Nephron progenitor cell (in vitro differentiated cells): ENCODE measurements around the gene PLP2.
"Not testable (repeated sequence)": the region's sequence is repeated elsewhere in the genome, so short reads cannot be mapped to it uniquely, and the experiment has no call there.

Source experiments
- DNase-seq: peaks from one replicate; pipeline ENCODE4 v3.0.0; 2021
- H3K27ac Mint-ChIP-seq: 2 replicates; pipeline ENCODE4 v1.8.0; 2021; ENCODE audit warnings: mild to moderate bottlenecking, moderate library complexity, mixed read lengths
- H3K27me3 Mint-ChIP-seq: 2 replicates; pipeline ENCODE4 v1.8.0; 2021; ENCODE audit warnings: mild to moderate bottlenecking, low read depth, mixed read lengths; ENCODE audit not compliant: poor library complexity
- H3K36me3 Mint-ChIP-seq: 2 replicates; pipeline ENCODE4 v1.8.0; 2021; ENCODE audit warnings: low read depth, mixed read lengths
- H3K4me1 Mint-ChIP-seq: 2 replicates; pipeline ENCODE4 v1.8.0; 2021; ENCODE audit warnings: mixed read lengths
- H3K4me3 Mint-ChIP-seq: 2 replicates; pipeline ENCODE4 v1.8.0; 2021; ENCODE audit warnings: mild to moderate bottlenecking, moderate library complexity, mixed read lengths
- H3K9me3 Mint-ChIP-seq: 2 replicates; pipeline ENCODE4 v1.8.0; 2021; ENCODE audit warnings: mild to moderate bottlenecking, moderate library complexity, mixed read lengths
- TF ChIP-seq, protein P1 (sequence below): fragments of 200-600 bp; sonication (generic); IDR thresholded peaks from 2 replicates; pipeline ENCODE4 v1.5.0; 2021; ENCODE audit warnings: antibody characterized with exemption

PLP2 gene, protein sequence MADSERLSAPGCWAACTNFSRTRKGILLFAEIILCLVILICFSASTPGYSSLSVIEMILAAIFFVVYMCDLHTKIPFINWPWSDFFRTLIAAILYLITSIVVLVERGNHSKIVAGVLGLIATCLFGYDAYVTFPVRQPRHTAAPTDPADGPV

DNA sequence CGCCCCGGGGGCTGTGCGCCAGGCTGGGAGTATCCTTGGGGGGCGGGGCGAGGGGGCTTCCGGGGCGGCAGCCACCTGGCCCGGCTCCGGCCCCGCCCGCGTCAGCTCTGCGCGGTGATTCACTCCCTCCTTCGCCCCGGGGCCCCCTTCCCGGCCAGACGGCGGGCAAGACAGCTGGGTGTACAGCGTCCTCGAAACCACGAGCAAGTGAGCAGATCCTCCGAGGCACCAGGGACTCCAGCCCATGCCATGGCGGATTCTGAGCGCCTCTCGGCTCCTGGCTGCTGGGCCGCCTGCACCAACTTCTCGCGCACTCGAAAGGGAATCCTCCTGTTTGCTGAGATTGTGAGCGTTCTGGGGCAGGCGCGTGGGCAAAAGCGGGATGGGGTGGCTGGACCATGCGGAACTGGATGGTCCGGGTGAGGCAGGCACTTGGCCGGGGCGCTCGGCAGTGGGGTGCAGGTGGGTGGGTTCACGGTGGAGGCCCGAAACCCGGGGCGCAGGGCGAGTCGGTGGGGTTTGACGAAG is at the start of gene PLP2:
Gene PLP2 (plus strand): TSS at position 147 of the 528 bp plus-strand sequence. CDS start 103 bp downstream, at position 250.
- TF ChIP-seq, protein P1, sequence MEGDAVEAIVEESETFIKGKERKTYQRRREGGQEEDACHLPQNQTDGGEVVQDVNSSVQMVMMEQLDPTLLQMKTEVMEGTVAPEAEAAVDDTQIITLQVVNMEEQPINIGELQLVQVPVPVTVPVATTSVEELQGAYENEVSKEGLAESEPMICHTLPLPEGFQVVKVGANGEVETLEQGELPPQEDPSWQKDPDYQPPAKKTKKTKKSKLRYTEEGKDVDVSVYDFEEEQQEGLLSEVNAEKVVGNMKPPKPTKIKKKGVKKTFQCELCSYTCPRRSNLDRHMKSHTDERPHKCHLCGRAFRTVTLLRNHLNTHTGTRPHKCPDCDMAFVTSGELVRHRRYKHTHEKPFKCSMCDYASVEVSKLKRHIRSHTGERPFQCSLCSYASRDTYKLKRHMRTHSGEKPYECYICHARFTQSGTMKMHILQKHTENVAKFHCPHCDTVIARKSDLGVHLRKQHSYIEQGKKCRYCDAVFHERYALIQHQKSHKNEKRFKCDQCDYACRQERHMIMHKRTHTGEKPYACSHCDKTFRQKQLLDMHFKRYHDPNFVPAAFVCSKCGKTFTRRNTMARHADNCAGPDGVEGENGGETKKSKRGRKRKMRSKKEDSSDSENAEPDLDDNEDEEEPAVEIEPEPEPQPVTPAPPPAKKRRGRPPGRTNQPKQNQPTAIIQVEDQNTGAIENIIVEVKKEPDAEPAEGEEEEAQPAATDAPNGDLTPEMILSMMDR = no peak
- Mint-ChIP-seq H3K4me1 (peaks cover 14% of the 10 kb centered on the region), H3K36me3 (peaks cover 24% of the 10 kb centered on the region), H3K27ac (no peak within 1 kb of the TSS), H3K27me3 (peaks cover 58% of the 10 kb centered on the region), H3K4me3 (peak within 1 kb of the TSS; percentile 76), H3K9me3 (peaks cover 63% of the 10 kb centered on the region)
- peak; percentile 27 for DNase-seq

DNA sequence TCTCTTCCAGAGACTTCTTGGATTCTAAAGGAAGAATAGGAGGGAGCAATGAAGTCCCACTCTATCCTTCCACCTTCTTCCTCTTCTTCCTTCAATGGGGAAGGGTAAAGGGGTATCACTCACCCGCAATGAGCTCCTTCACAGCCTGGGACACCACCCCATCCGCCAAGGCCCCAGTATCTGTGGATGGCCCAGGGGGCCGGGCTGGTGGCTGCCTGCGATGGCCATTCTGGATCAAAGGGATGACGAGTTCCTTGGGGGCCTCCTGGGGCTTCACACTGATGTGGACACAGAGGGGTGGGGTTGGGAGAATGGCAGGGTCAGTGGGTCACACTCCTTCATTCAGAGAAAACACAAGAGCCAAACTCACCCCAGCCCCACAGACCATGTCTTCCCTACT is 49.2 kb upstream of the PLP2 start:
- TF ChIP-seq, protein P1 = no peak
- Mint-ChIP-seq H3K36me3 (peaks cover 39% of the 10 kb centered on the region), H3K4me1 (peaks cover 15% of the 10 kb centered on the region), H3K4me3 (peak overlapping the region; percentile 97), H3K27me3 (no peaks in the 10 kb centered on the region), H3K9me3 (peaks cover 57% of the 10 kb centered on the region), H3K27ac (peak overlapping the region; percentile 99)
- no peak for DNase-seq

DNA sequence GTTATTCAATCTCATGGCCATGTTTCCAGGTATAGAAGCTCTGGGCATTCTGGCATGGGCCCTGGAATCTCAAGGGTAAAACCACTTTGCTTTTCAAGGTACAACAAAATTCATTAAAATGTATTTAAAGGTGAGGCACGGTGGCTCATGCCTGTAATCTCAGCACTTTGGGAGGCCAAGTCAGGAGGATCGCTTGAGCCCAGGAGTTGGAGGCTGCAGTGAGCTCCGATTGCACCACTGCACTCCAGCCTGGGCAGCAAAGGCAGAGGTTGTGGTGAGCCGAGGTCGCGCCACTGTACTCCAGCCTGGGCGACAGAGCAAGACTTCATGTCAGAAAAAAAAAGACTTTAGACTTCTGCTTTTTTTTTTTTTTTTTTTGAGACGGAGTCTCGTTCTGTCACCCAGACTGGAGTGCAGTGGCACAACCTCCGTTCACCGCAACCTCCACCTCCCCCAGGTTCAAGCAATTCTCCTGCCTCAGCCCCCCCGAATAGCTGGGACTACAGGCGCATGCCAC is 43.9 kb upstream of the PLP2 start:
- not testable (repeated sequence) for H3K27me3 Mint-ChIP-seq, DNase-seq, H3K4me3 Mint-ChIP-seq, H3K36me3 Mint-ChIP-seq, H3K4me1 Mint-ChIP-seq, H3K27ac Mint-ChIP-seq
- H3K9me3 Mint-ChIP-seq = peaks cover 42% of the 10 kb centered on the region

DNA sequence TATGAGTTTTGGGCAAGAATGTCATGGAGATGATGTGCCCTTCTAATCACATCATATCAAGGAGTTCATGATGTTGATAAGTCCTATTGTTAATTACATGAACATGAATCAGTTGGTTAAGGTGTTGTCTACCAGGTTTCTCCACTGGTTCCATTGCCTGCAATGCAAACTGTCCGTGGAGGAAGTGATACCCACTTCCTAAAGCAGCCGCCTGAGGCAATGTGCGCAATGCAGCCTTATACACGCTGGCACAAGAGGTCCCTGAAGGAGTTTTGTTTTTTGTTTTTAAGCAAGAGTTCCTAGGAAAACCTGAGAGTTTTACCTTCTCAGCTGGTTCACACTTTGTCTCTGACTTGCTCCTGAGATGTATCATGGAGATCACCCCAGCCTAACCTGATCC is 42.3 kb upstream of the PLP2 start:
- no peak for DNase-seq
- peaks cover 5% of the 10 kb centered on the region for H3K27me3 Mint-ChIP-seq
- no peaks in the 10 kb centered on the region for H3K4me1 Mint-ChIP-seq
- peaks cover 34% of the 10 kb centered on the region for H3K9me3 Mint-ChIP-seq
- H3K36me3 Mint-ChIP-seq = no peaks in the 10 kb centered on the region
- TF ChIP-seq, protein P1 = no peak
- no peak overlapping the region for H3K27ac Mint-ChIP-seq
- no peak overlapping the region for H3K4me3 Mint-ChIP-seq

DNA sequence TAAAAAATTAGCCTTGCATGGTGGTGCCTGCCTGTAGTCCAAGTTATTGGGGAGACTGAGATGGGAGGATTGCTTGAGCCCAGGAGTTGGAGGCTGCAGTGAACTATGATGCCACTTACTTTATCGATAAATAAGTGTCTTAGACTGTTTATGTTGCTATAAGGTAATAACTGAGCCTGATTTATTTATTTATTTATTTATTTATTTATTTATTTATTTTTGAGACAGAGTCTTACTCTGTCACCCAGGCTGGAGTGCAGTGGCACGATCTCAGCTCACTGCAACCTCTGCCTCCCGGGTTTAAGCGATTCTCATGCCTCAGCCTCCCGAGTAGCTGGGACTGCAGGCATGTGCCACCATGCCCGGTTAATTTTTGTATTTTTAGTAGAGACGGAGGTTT is 39.4 kb upstream of the PLP2 start:
- H3K27me3 Mint-ChIP-seq, DNase-seq, H3K27ac Mint-ChIP-seq, H3K4me3 Mint-ChIP-seq, H3K36me3 Mint-ChIP-seq, H3K4me1 Mint-ChIP-seq: not testable (repeated sequence)
- H3K9me3 Mint-ChIP-seq = peaks cover 48% of the 10 kb centered on the region

DNA sequence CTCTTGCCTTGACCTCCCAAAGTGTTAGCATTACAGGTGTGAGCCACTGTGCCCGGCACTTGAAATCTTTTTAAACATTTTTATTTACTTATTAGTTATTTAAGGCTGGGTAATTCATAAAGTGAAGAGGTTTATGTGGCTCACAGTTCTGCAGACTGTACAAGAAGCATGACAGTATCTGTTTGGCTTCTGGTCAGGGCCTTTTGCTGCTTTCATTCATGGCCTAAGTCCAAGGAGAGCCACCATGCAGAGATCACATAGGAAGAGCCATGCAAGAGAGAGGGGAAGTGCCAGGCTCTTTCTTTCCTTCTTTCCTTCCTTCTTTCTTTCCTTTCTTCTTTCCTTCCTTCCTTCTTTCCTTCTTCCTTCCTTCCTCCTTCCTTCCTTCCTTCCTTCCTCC is 37.9 kb upstream of the PLP2 start:
- peaks cover 5% of the 10 kb centered on the region for H3K36me3 Mint-ChIP-seq
- no peaks in the 10 kb centered on the region for H3K4me1 Mint-ChIP-seq
- no peak for DNase-seq
- peaks cover 11% of the 10 kb centered on the region for H3K27me3 Mint-ChIP-seq
- TF ChIP-seq, protein P1 = no peak
- H3K4me3 Mint-ChIP-seq = no peak overlapping the region
- peaks cover 60% of the 10 kb centered on the region for H3K9me3 Mint-ChIP-seq
- no peak overlapping the region for H3K27ac Mint-ChIP-seq

DNA sequence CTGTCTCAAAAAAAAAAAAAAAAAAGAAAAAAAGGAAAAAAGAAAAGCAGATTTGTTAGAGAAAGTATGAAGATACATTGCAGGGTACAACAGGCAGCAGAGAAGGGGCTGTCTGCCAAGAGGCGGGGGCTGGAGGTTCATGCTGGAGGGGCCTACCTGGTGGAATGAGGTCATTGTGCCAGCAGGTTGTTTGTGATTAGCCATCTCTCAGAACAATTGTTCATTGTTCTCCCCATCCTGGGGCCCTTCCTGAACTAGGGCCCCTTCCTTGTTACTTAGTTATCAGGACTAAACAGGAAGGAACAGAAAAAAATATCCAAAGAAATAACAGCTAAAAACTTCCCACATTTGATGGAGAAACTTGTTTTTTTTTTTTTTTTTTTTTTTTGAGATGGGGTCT is 34.2 kb upstream of the PLP2 start:
- peaks cover 16% of the 10 kb centered on the region for H3K27me3 Mint-ChIP-seq
- H3K9me3 Mint-ChIP-seq = peaks cover 75% of the 10 kb centered on the region
- no peak for DNase-seq
- no peaks in the 10 kb centered on the region for H3K4me1 Mint-ChIP-seq
- H3K27ac Mint-ChIP-seq = no peak overlapping the region
- H3K4me3 Mint-ChIP-seq = no peak overlapping the region
- TF ChIP-seq, protein P1 = no peak
- H3K36me3 Mint-ChIP-seq = peaks cover 10% of the 10 kb centered on the region
